ENCODE measurements around the gene DSE. TPM values are rescaled to one million over a fixed set of nuclear protein-coding genes. Genes with fewer than 3 reads are reported as not detected.
A peak's percentile ranks its signal among the peaks of the same experiment; 100 is the strongest.

Gene DSE
- polyA plus RNA-seq, 1 donor = 16.8 TPM

DNA sequence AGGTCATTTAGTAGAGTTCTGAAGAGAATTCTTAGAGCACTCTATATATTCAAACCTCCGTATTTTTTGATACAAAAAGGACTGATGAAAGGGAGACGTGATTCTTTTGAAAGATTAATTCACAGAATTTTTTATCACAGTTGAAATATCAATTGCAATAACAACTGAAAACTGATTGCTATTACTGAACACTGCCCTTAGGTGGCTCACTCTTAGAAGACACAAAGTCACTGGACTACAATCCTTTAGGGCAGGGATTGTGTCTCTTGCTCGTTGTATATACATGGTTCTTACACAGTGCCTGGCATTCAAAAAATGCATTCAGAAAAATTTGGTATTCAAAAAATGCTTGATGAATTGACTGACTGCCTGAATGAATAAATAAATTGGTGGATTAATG lies 73.3 kb downstream of the DSE start:
- no peak for DNase-seq
- Histone ChIP-seq H3K27me3 (ENCODE audit: control insufficient read depth, insufficient read depth, low read length) (no peaks in the 10 kb centered on the region), H3K36me3 (ENCODE audit: control insufficient read depth, insufficient read depth, low read length) (no peaks in the 10 kb centered on the region), H3K4me1 (ENCODE audit: control insufficient read depth, insufficient read depth, low read length) (peaks cover 4% of the 10 kb centered on the region), H3K27ac (ENCODE audit: low read length) (no peak overlapping the region), H3K4me3 (ENCODE audit: low read length) (no peak overlapping the region), H3K9me3 (ENCODE audit: control insufficient read depth, low read depth, low read length) (no peaks in the 10 kb centered on the region)
- WGBS (ENCODE audit: insufficient coverage, low lambda C conversion rate) = 33% methylated on average over 2 of the region's 3 CpGs

DNA sequence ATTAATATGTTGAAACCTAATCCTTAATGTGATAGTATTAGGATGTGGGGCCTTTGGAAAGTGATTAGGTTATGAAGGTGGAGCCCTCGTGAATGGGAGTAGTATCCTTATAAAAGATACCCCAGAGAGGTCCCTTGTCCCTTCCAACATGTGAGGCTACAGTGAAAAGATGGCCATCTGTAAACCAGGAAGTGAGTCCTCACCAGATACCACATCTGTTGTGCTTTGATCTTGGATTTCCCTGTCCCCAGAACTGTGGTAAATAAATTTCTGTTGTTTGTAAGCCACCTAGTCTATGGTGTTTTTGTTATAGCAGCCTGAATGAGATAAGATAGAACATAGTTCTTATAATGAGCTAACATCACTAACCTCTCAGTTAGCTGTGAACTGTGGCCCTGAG lies 73.8 kb downstream of the DSE start:
- no peak for DNase-seq
- H3K27ac ChIP-seq (ENCODE audit: low read length) = no peak overlapping the region
- WGBS (ENCODE audit: insufficient coverage, low lambda C conversion rate) = no CpG with 5 or more reads among the region's 1 CpG

DNA sequence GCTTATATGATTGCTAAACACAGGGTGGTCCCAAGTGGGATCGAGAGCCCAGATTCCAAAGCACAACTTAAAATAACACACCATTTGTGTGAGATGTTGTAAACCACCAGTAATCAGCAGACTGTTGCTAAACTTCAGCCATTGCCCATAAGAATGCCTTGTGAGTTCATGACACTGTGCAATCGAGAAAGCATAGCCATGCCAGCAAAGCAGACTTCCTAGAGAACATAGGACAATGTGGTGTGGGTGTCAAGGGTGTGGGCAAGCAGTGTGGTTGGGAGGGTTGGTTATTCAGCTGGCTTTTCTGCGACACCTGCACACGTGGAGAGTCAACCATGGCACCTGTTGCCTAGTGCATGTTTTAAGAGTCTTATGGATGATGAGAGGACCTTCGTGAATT lies 74.4 kb downstream of the DSE start:
- DNase-seq = no peak
- Histone ChIP-seq H3K4me1 (ENCODE audit: control insufficient read depth, insufficient read depth, low read length) (peaks cover 4% of the 10 kb centered on the region), H3K36me3 (ENCODE audit: control insufficient read depth, insufficient read depth, low read length) (no peaks in the 10 kb centered on the region), H3K27me3 (ENCODE audit: control insufficient read depth, insufficient read depth, low read length) (no peaks in the 10 kb centered on the region), H3K27ac (ENCODE audit: low read length) (no peak overlapping the region), H3K9me3 (ENCODE audit: control insufficient read depth, low read depth, low read length) (no peaks in the 10 kb centered on the region), H3K4me3 (ENCODE audit: low read length) (no peak overlapping the region)
- WGBS (ENCODE audit: insufficient coverage, low lambda C conversion rate) = 88% methylated on average over 1 of the region's 5 CpGs

More for the DNA sequence above, 73.8 kb downstream of the DSE start:
- H3K4me3 ChIP-seq (ENCODE audit: low read length) = no peak overlapping the region
- H3K27me3 ChIP-seq (ENCODE audit: control insufficient read depth, insufficient read depth, low read length) = no peaks in the 10 kb centered on the region
- no peaks in the 10 kb centered on the region for H3K9me3 ChIP-seq (ENCODE audit: control insufficient read depth, low read depth, low read length)
- no peaks in the 10 kb centered on the region for H3K36me3 ChIP-seq (ENCODE audit: control insufficient read depth, insufficient read depth, low read length)
- peaks cover 4% of the 10 kb centered on the region for H3K4me1 ChIP-seq (ENCODE audit: control insufficient read depth, insufficient read depth, low read length)

DNA sequence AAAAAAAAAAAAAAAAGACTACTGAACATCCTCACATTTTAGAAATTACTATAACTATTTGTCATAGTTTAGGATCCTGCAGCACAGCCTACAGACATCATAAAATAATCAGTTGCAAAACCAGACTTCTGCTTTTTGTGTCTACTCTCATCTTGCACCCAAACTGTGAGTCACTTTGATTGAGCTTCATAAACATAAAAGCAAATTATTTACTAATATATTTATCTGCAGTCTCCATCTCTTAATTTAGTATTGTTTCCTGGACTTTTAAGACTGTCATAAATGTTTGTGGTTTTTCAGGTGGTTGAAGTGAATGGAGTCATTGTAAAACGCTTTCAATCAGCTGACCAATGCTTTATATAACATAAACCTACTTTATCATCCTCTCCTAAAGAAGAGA lies 75.7 kb downstream of the DSE start:
- WGBS (ENCODE audit: insufficient coverage, low lambda C conversion rate) = 60% methylated on average over 1 of the region's 1 CpG
- no peaks in the 10 kb centered on the region for H3K9me3 ChIP-seq (ENCODE audit: control insufficient read depth, low read depth, low read length)
- peaks cover 4% of the 10 kb centered on the region for H3K4me1 ChIP-seq (ENCODE audit: control insufficient read depth, insufficient read depth, low read length)
- H3K36me3 ChIP-seq (ENCODE audit: control insufficient read depth, insufficient read depth, low read length) = no peaks in the 10 kb centered on the region
- no peak overlapping the region for H3K27ac ChIP-seq (ENCODE audit: low read length)
- H3K27me3 ChIP-seq (ENCODE audit: control insufficient read depth, insufficient read depth, low read length) = no peaks in the 10 kb centered on the region
- DNase-seq = no peak
- H3K4me3 ChIP-seq (ENCODE audit: low read length) = no peak overlapping the region

DNA sequence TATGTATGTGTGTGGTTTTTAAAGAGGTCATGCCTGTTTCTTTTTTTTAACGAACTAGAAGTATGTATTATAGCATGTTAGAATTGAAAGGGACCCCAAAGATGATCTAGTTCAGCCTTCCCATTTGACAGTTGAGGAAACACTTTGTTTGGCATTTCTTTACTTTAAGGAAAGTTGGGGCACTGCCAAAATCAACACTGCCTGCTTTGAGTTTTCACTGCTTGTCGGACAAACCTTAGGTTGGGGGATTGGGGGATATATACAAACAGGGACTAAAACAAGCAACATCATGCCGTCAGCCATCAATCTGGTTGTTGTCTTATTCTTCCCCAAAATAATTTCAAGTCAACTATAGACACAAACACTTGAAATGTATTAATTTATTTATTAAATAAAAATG lies 76.3 kb downstream of the DSE start:
- no peak overlapping the region for H3K4me3 ChIP-seq (ENCODE audit: low read length)
- H3K9me3 ChIP-seq (ENCODE audit: control insufficient read depth, low read depth, low read length) = no peaks in the 10 kb centered on the region
- no peak overlapping the region for H3K27ac ChIP-seq (ENCODE audit: low read length)
- WGBS (ENCODE audit: insufficient coverage, low lambda C conversion rate) = no CpG with 5 or more reads among the region's 3 CpGs
- no peak for DNase-seq
- peaks cover 4% of the 10 kb centered on the region for H3K4me1 ChIP-seq (ENCODE audit: control insufficient read depth, insufficient read depth, low read length)
- no peaks in the 10 kb centered on the region for H3K27me3 ChIP-seq (ENCODE audit: control insufficient read depth, insufficient read depth, low read length)
- no peaks in the 10 kb centered on the region for H3K36me3 ChIP-seq (ENCODE audit: control insufficient read depth, insufficient read depth, low read length)

DNA sequence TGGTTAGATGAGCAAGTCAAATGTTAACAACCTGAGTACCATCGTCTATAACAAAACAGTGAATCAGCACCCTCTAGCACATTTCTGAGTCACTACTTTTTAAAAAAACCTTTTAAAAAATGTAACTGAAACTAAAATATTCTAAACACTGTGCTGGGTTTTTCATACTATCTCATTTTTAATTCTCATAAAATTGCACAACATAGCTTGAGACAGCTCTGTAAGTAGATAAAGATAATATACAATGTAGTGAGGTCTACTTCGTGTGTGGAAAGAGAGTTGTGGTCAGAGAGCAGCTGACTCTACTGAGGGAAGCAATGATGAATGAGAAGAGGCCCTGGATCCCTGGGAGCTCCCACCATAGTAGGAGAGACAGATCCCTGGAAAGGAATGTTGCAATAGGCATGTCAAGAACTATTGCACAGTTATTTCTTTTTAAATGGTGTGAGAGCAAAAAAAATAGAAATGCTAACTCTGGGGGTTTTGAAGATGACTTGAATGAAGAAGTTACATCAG lies 76.8 kb downstream of the DSE start:
- no peak overlapping the region for H3K4me3 ChIP-seq (ENCODE audit: low read length)
- peak in 1 of 2 donors; percentile 17 for DNase-seq
- H3K9me3 ChIP-seq (ENCODE audit: control insufficient read depth, low read depth, low read length) = no peaks in the 10 kb centered on the region
- H3K4me1 ChIP-seq (ENCODE audit: control insufficient read depth, insufficient read depth, low read length) = peaks cover 4% of the 10 kb centered on the region
- H3K27ac ChIP-seq (ENCODE audit: low read length) = no peak overlapping the region
- 20% methylated on average over 1 of the region's 2 CpGs for WGBS (ENCODE audit: insufficient coverage, low lambda C conversion rate)
- no peaks in the 10 kb centered on the region for H3K36me3 ChIP-seq (ENCODE audit: control insufficient read depth, insufficient read depth, low read length)
- no peaks in the 10 kb centered on the region for H3K27me3 ChIP-seq (ENCODE audit: control insufficient read depth, insufficient read depth, low read length)

DNA sequence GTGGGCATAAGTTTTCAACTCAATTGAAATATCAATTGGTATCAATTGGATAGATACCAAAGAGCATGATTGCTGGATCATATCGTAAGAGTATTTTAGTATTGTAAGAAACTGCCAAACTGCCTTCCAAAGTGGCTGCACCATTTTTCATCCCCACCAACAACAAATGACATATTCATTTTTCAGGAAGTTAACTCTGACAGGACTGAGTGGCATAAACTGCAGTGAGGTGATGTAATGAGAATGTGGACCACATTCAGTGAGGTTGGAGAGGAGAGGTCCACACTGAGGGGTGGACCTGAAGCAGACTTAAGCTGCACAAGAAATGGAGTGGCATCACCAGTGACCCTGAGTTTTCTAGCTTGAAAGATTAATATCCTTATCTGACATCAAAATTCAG lies 78.8 kb downstream of the DSE start:
- peaks cover 4% of the 10 kb centered on the region for H3K4me1 ChIP-seq (ENCODE audit: control insufficient read depth, insufficient read depth, low read length)
- H3K4me3 ChIP-seq (ENCODE audit: low read length) = no peak overlapping the region
- H3K27ac ChIP-seq (ENCODE audit: low read length) = no peak overlapping the region
- no peak for DNase-seq
- no peaks in the 10 kb centered on the region for H3K27me3 ChIP-seq (ENCODE audit: control insufficient read depth, insufficient read depth, low read length)
- H3K36me3 ChIP-seq (ENCODE audit: control insufficient read depth, insufficient read depth, low read length) = no peaks in the 10 kb centered on the region
- no peaks in the 10 kb centered on the region for H3K9me3 ChIP-seq (ENCODE audit: control insufficient read depth, low read depth, low read length)
- WGBS (ENCODE audit: insufficient coverage, low lambda C conversion rate) = no CpG with 5 or more reads among the region's 1 CpG

DNA sequence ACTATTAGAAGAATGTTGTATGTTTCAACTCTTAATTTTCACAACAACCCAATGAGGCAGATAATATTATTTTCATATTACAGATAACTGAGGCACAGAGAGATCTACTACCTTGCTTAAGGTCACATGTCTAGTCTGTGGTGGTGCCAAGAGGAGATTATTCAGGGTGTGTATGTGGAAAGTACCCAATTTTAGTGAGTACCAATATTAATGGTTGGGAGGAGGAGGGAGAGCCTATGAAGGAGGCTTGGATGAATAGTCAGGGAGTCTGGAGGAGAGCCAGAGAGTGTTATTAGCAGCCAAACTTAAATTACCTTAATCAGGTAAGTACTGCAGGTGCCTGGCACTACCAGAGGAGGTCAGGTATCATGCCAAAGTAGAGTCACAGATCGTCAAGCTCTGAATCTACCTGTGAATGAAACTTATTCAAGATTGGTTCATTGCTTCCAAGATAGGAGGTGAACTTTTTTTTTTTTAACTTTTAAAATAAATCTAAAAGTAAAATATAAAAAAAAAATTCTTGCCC lies 79.5 kb downstream of the DSE start:
- Histone ChIP-seq H3K27ac (ENCODE audit: low read length) (no peak overlapping the region), H3K36me3 (ENCODE audit: control insufficient read depth, insufficient read depth, low read length) (no peaks in the 10 kb centered on the region), H3K9me3 (ENCODE audit: control insufficient read depth, low read depth, low read length) (no peaks in the 10 kb centered on the region), H3K4me3 (ENCODE audit: low read length) (no peak overlapping the region), H3K27me3 (ENCODE audit: control insufficient read depth, insufficient read depth, low read length) (no peaks in the 10 kb centered on the region), H3K4me1 (ENCODE audit: control insufficient read depth, insufficient read depth, low read length) (peaks cover 4% of the 10 kb centered on the region)
- no peak for DNase-seq
- no CpG with 5 or more reads among the region's 1 CpG for WGBS (ENCODE audit: insufficient coverage, low lambda C conversion rate)

DNA sequence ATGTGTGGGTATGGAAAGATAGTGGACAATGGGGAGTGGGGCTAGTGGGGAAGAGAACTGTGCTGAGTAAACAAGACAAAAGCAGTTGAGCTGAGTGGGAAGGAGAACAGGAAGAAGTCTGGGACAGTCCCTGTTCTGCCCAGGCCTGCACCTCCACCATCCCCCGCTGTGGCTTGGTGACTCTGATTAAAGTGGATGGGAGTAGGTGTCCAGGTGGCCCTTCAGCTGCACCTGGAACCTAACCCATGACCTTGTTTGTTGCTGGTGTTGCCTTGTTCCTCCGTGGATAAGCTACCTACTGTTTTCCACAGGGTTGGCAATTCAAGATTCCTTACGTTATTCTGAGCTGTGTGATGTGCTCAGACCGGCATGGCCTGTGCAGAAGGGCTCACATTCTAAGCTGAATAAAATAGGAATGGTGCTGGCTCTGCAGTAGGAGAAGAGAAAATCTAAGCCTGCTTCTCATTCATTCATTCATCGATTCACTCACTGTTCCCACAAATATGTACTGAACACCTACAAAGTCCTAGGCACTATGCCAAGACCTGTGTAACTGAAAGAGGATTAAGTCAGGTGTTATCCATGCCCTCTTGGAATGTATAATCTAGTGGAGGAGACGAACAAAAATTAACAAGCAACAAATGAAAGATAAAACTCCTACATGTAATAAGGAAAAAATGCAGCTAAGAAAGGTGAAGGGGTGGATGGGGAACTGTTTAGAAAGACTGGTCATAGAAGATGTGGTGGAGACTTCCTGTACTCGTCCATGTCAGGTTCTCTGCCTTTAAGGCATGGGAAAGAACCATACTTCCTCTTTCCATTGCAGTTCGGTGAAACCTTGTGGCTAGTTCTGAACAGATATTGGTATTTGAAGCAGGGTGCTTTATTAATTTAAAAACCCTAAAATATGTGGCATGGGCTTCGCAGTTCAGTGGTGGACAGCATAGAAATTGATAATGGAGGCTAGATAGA lies 80.3 kb downstream of the DSE start:
- no peaks in the 10 kb centered on the region for H3K36me3 ChIP-seq (ENCODE audit: control insufficient read depth, insufficient read depth, low read length)
- H3K4me1 ChIP-seq (ENCODE audit: control insufficient read depth, insufficient read depth, low read length) = peaks cover 4% of the 10 kb centered on the region
- no peak for DNase-seq
- H3K27ac ChIP-seq (ENCODE audit: low read length) = no peak overlapping the region
- WGBS (ENCODE audit: insufficient coverage, low lambda C conversion rate) = 100% methylated on average over 1 of the region's 9 CpGs
- no peaks in the 10 kb centered on the region for H3K27me3 ChIP-seq (ENCODE audit: control insufficient read depth, insufficient read depth, low read length)
- no peak overlapping the region for H3K4me3 ChIP-seq (ENCODE audit: low read length)
- H3K9me3 ChIP-seq (ENCODE audit: control insufficient read depth, low read depth, low read length) = no peaks in the 10 kb centered on the region

DNA sequence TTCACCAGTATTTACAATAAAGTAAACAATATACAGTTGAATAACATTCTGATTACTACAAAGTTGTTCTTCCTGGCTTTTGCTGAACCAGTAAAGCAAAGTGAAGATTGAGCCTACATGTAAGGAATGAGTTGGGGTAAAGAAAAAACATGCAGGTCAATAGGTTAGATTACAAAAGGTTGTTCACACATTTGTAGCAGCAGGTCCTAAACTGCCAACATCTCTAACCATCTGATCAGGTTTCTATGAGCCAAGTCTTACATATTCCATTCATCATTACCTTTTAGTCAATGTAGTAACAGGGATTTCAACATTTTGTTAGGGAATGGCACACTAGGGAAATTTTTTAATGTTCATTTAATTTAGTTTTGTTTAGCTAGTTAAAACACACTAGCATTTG lies 81.2 kb downstream of the DSE start:
- no peak overlapping the region for H3K27ac ChIP-seq (ENCODE audit: low read length)
- peaks cover 4% of the 10 kb centered on the region for H3K4me1 ChIP-seq (ENCODE audit: control insufficient read depth, insufficient read depth, low read length)
- H3K4me3 ChIP-seq (ENCODE audit: low read length) = no peak overlapping the region

More for the DNA sequence above, 81.2 kb downstream of the DSE start:
- Histone ChIP-seq H3K27me3 (ENCODE audit: control insufficient read depth, insufficient read depth, low read length) (no peaks in the 10 kb centered on the region), H3K9me3 (ENCODE audit: control insufficient read depth, low read depth, low read length) (no peaks in the 10 kb centered on the region), H3K36me3 (ENCODE audit: control insufficient read depth, insufficient read depth, low read length) (no peaks in the 10 kb centered on the region)
- no peak for DNase-seq
